PC-3 (cell line): ENCODE data around the gene TSPAN4. TPM values are rescaled to one million over a fixed set of nuclear protein-coding genes. Genes with fewer than 3 reads are reported as not detected.

Source experiments
- ATAC-seq: fragments of 200-7000 bp; cut with Tn5 transposase; 2 replicates; pipeline ENCODE4 v1.9.1; 2020; ENCODE audit warnings: mild to moderate bottlenecking, moderate library complexity
- BruUV-seq: library from RNA; stranded (reverse); fragments of 400-500 nt; replicated peaks from 2 replicates; lab custom pipeline; 2021; lab: Mats Ljungman, UMichigan
- CTCF ChIA-PET: fragments of 300-600 bp; sonication (Branson Sonifier 250); formaldehyde crosslinking; loops from one replicate; lab custom pipeline; 2022; ENCODE audit warnings: antibody characterized with exemption; lab: Charles Lee
- POLR2A ChIA-PET: fragments of 300-600 bp; sonication (Branson Sonifier 250); formaldehyde crosslinking; loops from one replicate; lab custom pipeline; 2022; ENCODE audit warnings: antibody characterized with exemption; ENCODE audit not compliant: unreplicated experiment; lab: Charles Lee
- DNase-seq: peaks from one replicate; pipeline ENCODE4 v3.0.0-alpha.2; 2015
- H2AFZ ChIP-seq: fragments of 300-600 bp; sonication (generic); 2 replicates; pipeline ENCODE4 v1.6.0; 2016; ENCODE audit warnings: antibody characterized with exemption, low read length
- H3F3A ChIP-seq: fragments of 300-600 bp; sonication (generic); one replicate; pipeline ENCODE4 v1.6.0; 2017; ENCODE audit warnings: antibody characterized with exemption, low read length, control low read depth, mild to moderate bottlenecking; ENCODE audit not compliant: unreplicated experiment
- H3K27ac ChIP-seq: fragments of 300-600 bp; sonication (generic); 2 replicates; pipeline ENCODE4 v1.5.1; 2016; ENCODE audit warnings: mild to moderate bottlenecking, low read length
- H3K27me3 ChIP-seq: fragments of 300-600 bp; sonication (generic); 2 replicates; pipeline ENCODE4 v1.6.1; 2016; ENCODE audit warnings: low read length, mixed read lengths
- H3K36me3 ChIP-seq: fragments of 300-600 bp; sonication (generic); 2 replicates; pipeline ENCODE4 v1.6.1; 2016; ENCODE audit warnings: low read depth, mixed run types, low read length, mixed read lengths
- H3K4me1 ChIP-seq: fragments of 300-600 bp; sonication (generic); 2 replicates; pipeline ENCODE4 v1.5.1; 2016; ENCODE audit warnings: low read length; ENCODE audit not compliant: insufficient read depth
- H3K4me2 ChIP-seq: fragments of 300-600 bp; sonication (generic); 2 replicates; pipeline ENCODE4 v1.6.0; 2016; ENCODE audit warnings: low read length
- H3K4me3 ChIP-seq: fragments of 300-600 bp; sonication (generic); 2 replicates; pipeline ENCODE4 v1.5.1; 2016; ENCODE audit warnings: mild to moderate bottlenecking, low read length, mixed read lengths
- H3K79me2 ChIP-seq: fragments of 300-600 bp; sonication (generic); 2 replicates; pipeline ENCODE4 v1.6.1; 2017; ENCODE audit warnings: low read length, mixed read lengths
- H3K9ac ChIP-seq: fragments of 300-600 bp; sonication (generic); 2 replicates; pipeline ENCODE4 v1.6.0; 2016; ENCODE audit warnings: mild to moderate bottlenecking, low read length
- H3K9me2 ChIP-seq: fragments of 300-600 bp; sonication (generic); replicated peaks from 2 replicates; pipeline ENCODE4 v1.6.1; 2016; ENCODE audit warnings: mixed run types, low read length, mixed read lengths
- H3K9me3 ChIP-seq: fragments of 300-600 bp; sonication (generic); 2 replicates; pipeline ENCODE4 v1.6.1; 2016; ENCODE audit warnings: low read length, mixed read lengths
- H4K20me1 ChIP-seq: fragments of 300-600 bp; sonication (generic); 2 replicates; pipeline ENCODE4 v1.6.1; 2016; ENCODE audit warnings: low read length, mixed read lengths
- EZH2 ChIP-seq: fragments of 300-600 bp; sonication (generic); IDR thresholded peaks from one replicate; pipeline ENCODE4 v1.6.1; 2017; ENCODE audit warnings: antibody characterized with exemption, mild to moderate bottlenecking, low read length; ENCODE audit not compliant: unreplicated experiment
- intact Hi-C: fragments of 100-400 bp; cut with micrococcal nuclease; formaldehyde crosslinking; loops from 2 replicates; pipeline ENCODE4 v1.9.0; 2023
- total RNA-seq: library from RNA; depleted of rRNA; stranded (reverse); fragments of >200 nt; gene quantifications from 2 replicates; pipeline ENCODE4 v1.2.3, GENCODE V29; 2014
- TF ChIP-seq, protein P1 (sequence below): fragments of 300-600 bp; sonication (generic); conservative IDR thresholded peaks from 2 replicates; pipeline ENCODE4 v1.5.1; 2017; ENCODE audit warnings: antibody characterized with exemption, low read depth, mild to moderate bottlenecking, low read length

TSPAN4 gene
- total RNA-seq, 1 experiment from 2014 or later = 121 TPM

DNA sequence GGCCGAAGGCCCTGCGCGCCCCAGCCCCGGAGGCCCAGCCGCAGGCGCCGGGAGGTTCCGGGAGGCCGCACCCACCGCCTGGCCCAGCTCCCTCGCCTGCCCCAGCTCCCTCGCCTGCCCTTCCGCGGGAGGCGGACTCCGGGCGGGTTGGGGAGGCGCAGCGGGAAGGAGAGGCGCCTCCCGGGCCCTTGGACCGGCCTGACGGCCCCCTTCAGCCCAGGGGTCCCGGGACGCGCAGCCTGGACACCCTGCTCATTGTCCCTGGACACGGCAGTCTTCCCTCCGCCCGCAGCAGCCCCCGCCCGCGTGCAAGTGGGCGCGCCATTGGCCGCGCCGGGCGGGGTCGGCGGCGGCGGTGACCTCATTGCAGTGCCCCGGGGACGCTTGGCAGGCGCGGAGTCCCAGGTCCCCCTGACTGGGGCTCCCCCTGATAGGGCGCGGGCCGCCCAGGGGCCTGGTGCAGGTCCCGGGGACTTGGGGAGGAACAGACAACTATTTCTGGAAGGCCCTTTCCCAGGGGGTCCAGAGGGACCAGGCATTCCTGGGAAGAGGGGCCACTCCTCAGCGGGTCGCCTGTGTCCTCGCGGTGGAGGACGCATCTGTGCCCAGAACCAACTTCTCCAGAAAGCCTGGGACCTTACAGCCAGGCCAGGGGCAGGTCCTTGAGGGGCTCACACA, 9.4 kb upstream of the TSPAN4 start:
- CTCF ChIA-PET = interaction anchor here (1.3 kb wide), 1 partner anchor 14 kb away, joined by 18 read pairs; the partner anchor contains the start of gene PNPLA2
- ATAC-seq (peak; percentile 4), DNase-seq (no peak)
- Histone ChIP-seq H3K9me2 (no peaks in the 10 kb centered on the region), H3K4me3 (peak overlapping the region; percentile 73), H3K79me2 (peaks cover 56% of the 10 kb centered on the region), H4K20me1 (peaks cover 5% of the 10 kb centered on the region), H3K9ac (peak overlapping the region; percentile 94), H3K4me1 (peaks cover 24% of the 10 kb centered on the region), H3K36me3 (peaks cover 22% of the 10 kb centered on the region), H3K9me3 (no peaks in the 10 kb centered on the region), H3K27me3 (no peaks in the 10 kb centered on the region), H3K27ac (peak overlapping the region; percentile 91), H2AFZ (no peak overlapping the region), H3K4me2 (peak overlapping the region; percentile 99), H3F3A (no peaks in the 10 kb centered on the region)
- intact Hi-C loops = no loop called here
- POLR2A ChIA-PET = interaction anchor here (0.6 to 2.1 kb wide), 5 partner anchors 10 to 45 kb away, joined by 3 to 16 read pairs (median 9); partner anchors contain the start of genes PNPLA2 and TSPAN4
- no TSS peak for BruUV-seq
- TF ChIP-seq, protein P1, sequence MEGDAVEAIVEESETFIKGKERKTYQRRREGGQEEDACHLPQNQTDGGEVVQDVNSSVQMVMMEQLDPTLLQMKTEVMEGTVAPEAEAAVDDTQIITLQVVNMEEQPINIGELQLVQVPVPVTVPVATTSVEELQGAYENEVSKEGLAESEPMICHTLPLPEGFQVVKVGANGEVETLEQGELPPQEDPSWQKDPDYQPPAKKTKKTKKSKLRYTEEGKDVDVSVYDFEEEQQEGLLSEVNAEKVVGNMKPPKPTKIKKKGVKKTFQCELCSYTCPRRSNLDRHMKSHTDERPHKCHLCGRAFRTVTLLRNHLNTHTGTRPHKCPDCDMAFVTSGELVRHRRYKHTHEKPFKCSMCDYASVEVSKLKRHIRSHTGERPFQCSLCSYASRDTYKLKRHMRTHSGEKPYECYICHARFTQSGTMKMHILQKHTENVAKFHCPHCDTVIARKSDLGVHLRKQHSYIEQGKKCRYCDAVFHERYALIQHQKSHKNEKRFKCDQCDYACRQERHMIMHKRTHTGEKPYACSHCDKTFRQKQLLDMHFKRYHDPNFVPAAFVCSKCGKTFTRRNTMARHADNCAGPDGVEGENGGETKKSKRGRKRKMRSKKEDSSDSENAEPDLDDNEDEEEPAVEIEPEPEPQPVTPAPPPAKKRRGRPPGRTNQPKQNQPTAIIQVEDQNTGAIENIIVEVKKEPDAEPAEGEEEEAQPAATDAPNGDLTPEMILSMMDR = no peak

DNA sequence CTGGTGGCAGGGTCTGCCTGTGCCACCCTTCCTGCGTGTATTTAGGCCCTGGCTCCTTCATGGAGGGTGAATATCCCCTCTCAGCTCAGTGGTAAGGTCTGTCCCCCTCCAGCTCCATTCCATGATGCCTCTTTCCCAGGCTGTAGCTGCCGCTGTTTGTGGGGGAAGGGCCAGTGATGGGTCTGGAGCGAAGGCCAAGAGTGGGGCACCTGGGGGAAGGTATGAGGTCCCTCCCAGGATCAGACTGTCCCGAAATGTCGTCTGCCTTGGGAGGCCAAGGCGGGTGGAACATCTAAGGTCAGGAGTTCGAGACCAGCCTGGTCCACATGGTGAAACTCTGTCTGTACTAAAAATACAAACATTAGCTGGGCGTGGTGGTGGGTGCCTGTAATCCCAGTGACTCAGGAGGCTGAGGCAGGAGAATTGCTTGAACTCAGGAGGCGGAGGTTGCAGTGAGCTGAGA, 8.8 kb upstream of the TSPAN4 start:
- H4K20me1 ChIP-seq = peaks cover 8% of the 10 kb centered on the region
- H3K9me2 ChIP-seq = no peaks in the 10 kb centered on the region
- DNase-seq (peak; percentile 18), ATAC-seq (no peak)
- H3K4me2 ChIP-seq = peak overlapping the region; percentile 99
- CTCF ChIA-PET = no interaction called here
- H3K9ac ChIP-seq = peak overlapping the region; percentile 94
- H3K27ac ChIP-seq = peak overlapping the region; percentile 91
- H2AFZ ChIP-seq = no peak overlapping the region
- intact Hi-C loops = no loop called here
- peaks cover 27% of the 10 kb centered on the region for H3K36me3 ChIP-seq
- BruUV-seq = no TSS peak
- H3F3A ChIP-seq = peaks cover 1% of the 10 kb centered on the region
- POLR2A ChIA-PET = interaction anchor here (0.6 to 2.1 kb wide), 3 partner anchors 10 to 58 kb away, joined by 12 to 16 read pairs (median 14); partner anchors contain the start of genes PNPLA2 and TSPAN4
- H3K4me3 ChIP-seq = peak overlapping the region; percentile 73
- no peaks in the 10 kb centered on the region for H3K27me3 ChIP-seq
- H3K9me3 ChIP-seq = no peaks in the 10 kb centered on the region
- H3K79me2 ChIP-seq = peaks cover 56% of the 10 kb centered on the region
- peaks cover 24% of the 10 kb centered on the region for H3K4me1 ChIP-seq
- TF ChIP-seq EZH2 = no peak
- TF ChIP-seq, protein P1 = no peak
